HepG2 (cell line): Measurements from ENCODE around the gene GPR17. TPM values are rescaled to one million over a fixed set of nuclear protein-coding genes. Genes with fewer than 3 reads are reported as not detected.

ENCODE experiments used
- ARHGAP35 ChIP-seq: sonication (generic); formaldehyde crosslinking; IDR thresholded peaks from 2 replicates; pipeline ENCODE4 v1.9.0; 2022; ENCODE audit warnings: mild to moderate bottlenecking, inconsistent platforms, moderate library complexity, missing genetic modification reagents, borderline replicate concordance
- CCDC6 ChIP-seq: sonication (generic); formaldehyde crosslinking; IDR thresholded peaks from 2 replicates; pipeline ENCODE4 v1.8.1; 2022; ENCODE audit warnings: mild to moderate bottlenecking, missing genetic modification reagents, moderate library complexity
- CREM ChIP-seq, 2 experiments: sonication (generic) in 1 of 2; formaldehyde crosslinking in 1 of 2; IDR thresholded peaks; 2 replicates each; pipeline versions ENCODE4 v1.4.0 to v1.6.1; 2016 to 2020; ENCODE audit warnings: antibody characterized with exemption in 1 of 2, mild to moderate bottlenecking in 1 of 2, missing genetic modification reagents in 1 of 2
- HDAC1 ChIP-seq: sonication (generic); formaldehyde crosslinking; IDR thresholded peaks from 2 replicates; pipeline ENCODE4 v1.5.1; 2020; ENCODE audit warnings: mild to moderate bottlenecking, missing genetic modification reagents
- MAZ ChIP-seq, 2 experiments: sonication (generic) in 1 of 2; formaldehyde crosslinking in 1 of 2; IDR thresholded peaks; 2 replicates each; pipeline versions ENCODE4 v1.5.0 to v1.6.1; 2012 to 2020; ENCODE audit warnings: low read depth in 2 of 2, mild to moderate bottlenecking in 2 of 2, borderline replicate concordance in 1 of 2, improper control_type of control experiment in 1 of 2, low read length in 1 of 2, missing genetic modification reagents in 1 of 2, moderate library complexity in 1 of 2
- NCOA5 ChIP-seq: sonication (generic); formaldehyde crosslinking; IDR thresholded peaks from 2 replicates; pipeline ENCODE4 v1.4.0; 2020; ENCODE audit warnings: missing genetic modification reagents
- PAF1 ChIP-seq: IDR thresholded peaks from 2 replicates; pipeline ENCODE4 v1.6.1; 2016; ENCODE audit warnings: missing genetic modification reagents, missing compliant biosample characterization
- POGZ ChIP-seq: sonication (generic); formaldehyde crosslinking; IDR thresholded peaks from 2 replicates; pipeline ENCODE4 v1.4.0; 2020; ENCODE audit warnings: mild to moderate bottlenecking, missing genetic modification reagents
- POLR2AphosphoS2 ChIP-seq: IDR thresholded peaks from 2 replicates; pipeline ENCODE4 v1.6.1; 2011; ENCODE audit warnings: low read depth, low read length, improper control_type of control experiment
- TSC22D2 ChIP-seq: sonication (generic); formaldehyde crosslinking; IDR thresholded peaks from 2 replicates; pipeline ENCODE4 v1.5.1; 2020; ENCODE audit warnings: missing genetic modification reagents, mild to moderate bottlenecking, borderline replicate concordance
- ZBTB38 ChIP-seq: sonication (generic); formaldehyde crosslinking; IDR thresholded peaks from 2 replicates; pipeline ENCODE4 v1.5.1; 2020; ENCODE audit warnings: mild to moderate bottlenecking, missing genetic modification reagents
- ZMYM2 ChIP-seq: sonication (generic); formaldehyde crosslinking; IDR thresholded peaks from 2 replicates; pipeline ENCODE4 v1.8.0; 2022; ENCODE audit warnings: mild to moderate bottlenecking, missing genetic modification reagents
- ZNF160 ChIP-seq: sonication (generic); formaldehyde crosslinking; IDR thresholded peaks from 2 replicates; pipeline ENCODE4 v1.8.0; 2022; ENCODE audit warnings: mild to moderate bottlenecking, inconsistent platforms, missing genetic modification reagents
- ZNF256 ChIP-seq: sonication (generic); formaldehyde crosslinking; conservative IDR thresholded peaks from 2 replicates; pipeline ENCODE4 v1.4.0; 2020; ENCODE audit warnings: missing genetic modification reagents
- ZNF430 ChIP-seq: sonication (generic); formaldehyde crosslinking; IDR thresholded peaks from 2 replicates; pipeline ENCODE4 v1.9.0; 2021; ENCODE audit warnings: mild to moderate bottlenecking, missing genetic modification reagents
- polyA plus RNA-seq, 8 experiments: library from polyadenylated mRNA; depleted of rRNA in 3 of 8; stranded (reverse) in 7 of 8; unstranded in 1 of 8; fragments of >200 nt; fragmentation: Illumina TruSeq in 4 of 8; extraction: Trizol in 4 of 8; gene quantifications; 2 replicates each; pipeline versions ENCODE4 v1.2.1 to v1.2.3, GENCODE V29; 2011 to 2016; ENCODE audit warnings: low read depth in 4 of 8, missing spikeins in 1 of 8, mixed read lengths in 1 of 8; ENCODE audit not compliant: insufficient read depth in 1 of 8
- total RNA-seq, 5 experiments: library from RNA; depleted of rRNA; stranded (reverse); fragments of >200 nt; fragmentation: Illumina TruSeq; extraction: Trizol; gene quantifications; 2 replicates each; pipeline ENCODE4 v1.2.3, GENCODE V29; 2016; ENCODE audit warnings: low read depth in 1 of 5
- TF ChIP-seq, protein P1 (sequence below): sonication (generic); formaldehyde crosslinking; IDR thresholded peaks from 2 replicates; pipeline ENCODE4 v1.5.1; 2020; ENCODE audit warnings: mild to moderate bottlenecking, missing genetic modification reagents, moderate library complexity
- TF ChIP-seq, protein P2 (sequence below): sonication (generic); formaldehyde crosslinking; IDR thresholded peaks from 2 replicates; pipeline ENCODE4 v1.8.1; 2023; ENCODE audit warnings: mild to moderate bottlenecking, missing genetic modification reagents
- TF ChIP-seq, protein P3 (sequence below): sonication (generic); formaldehyde crosslinking; IDR thresholded peaks from 2 replicates; pipeline ENCODE4 v1.5.1; 2020; ENCODE audit warnings: mild to moderate bottlenecking, moderate library complexity, missing genetic modification reagents
- TF ChIP-seq, protein P4 (sequence below): sonication (generic); formaldehyde crosslinking; IDR thresholded peaks from 2 replicates; pipeline ENCODE4 v1.8.0; 2022; ENCODE audit warnings: mild to moderate bottlenecking, missing genetic modification reagents, moderate library complexity

The GPR17 gene
- total and polyA plus RNA-seq, 2 of the 13 experiments (the other 11 are each of a cell fraction or from before 2014, with no cell fraction given): not detected

DNA sequence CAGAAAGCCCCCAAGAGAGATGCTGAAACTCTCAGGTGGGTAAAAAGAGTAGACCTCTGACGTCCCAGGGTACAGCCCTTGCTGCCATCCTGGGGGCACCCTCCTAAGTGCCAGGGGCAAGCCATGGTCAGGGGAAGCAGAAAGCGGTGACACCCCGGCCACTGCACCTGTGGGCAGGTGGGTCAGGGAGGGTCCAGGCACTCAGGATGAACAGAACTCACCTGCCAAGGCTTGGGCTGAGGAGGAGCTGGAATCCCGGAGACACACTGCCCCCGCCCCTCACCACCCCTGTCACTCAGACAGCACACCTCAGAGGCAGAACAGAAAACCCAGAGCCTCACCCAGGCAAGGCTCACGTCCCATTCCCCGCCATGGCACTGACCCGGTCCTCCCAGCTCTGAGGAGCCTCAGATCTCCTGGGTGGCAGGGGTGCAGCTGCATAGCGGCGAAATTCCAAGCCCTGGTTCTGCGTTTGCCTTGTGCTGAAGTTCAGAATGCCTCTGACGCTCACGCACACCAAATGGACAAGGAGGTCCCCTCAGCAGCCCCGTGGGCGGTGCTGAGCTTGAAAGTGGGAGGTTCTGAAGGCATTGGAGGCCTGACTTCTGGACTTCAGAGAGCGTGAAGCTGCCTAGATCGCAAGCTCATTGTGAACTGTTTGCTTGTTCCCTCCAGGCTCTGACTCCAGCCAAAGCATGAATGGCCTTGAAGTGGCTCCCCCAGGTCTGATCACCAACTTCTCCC is 4.3 kb downstream of the GPR17 start (continued):
- TF ChIP-seq, protein P1, sequence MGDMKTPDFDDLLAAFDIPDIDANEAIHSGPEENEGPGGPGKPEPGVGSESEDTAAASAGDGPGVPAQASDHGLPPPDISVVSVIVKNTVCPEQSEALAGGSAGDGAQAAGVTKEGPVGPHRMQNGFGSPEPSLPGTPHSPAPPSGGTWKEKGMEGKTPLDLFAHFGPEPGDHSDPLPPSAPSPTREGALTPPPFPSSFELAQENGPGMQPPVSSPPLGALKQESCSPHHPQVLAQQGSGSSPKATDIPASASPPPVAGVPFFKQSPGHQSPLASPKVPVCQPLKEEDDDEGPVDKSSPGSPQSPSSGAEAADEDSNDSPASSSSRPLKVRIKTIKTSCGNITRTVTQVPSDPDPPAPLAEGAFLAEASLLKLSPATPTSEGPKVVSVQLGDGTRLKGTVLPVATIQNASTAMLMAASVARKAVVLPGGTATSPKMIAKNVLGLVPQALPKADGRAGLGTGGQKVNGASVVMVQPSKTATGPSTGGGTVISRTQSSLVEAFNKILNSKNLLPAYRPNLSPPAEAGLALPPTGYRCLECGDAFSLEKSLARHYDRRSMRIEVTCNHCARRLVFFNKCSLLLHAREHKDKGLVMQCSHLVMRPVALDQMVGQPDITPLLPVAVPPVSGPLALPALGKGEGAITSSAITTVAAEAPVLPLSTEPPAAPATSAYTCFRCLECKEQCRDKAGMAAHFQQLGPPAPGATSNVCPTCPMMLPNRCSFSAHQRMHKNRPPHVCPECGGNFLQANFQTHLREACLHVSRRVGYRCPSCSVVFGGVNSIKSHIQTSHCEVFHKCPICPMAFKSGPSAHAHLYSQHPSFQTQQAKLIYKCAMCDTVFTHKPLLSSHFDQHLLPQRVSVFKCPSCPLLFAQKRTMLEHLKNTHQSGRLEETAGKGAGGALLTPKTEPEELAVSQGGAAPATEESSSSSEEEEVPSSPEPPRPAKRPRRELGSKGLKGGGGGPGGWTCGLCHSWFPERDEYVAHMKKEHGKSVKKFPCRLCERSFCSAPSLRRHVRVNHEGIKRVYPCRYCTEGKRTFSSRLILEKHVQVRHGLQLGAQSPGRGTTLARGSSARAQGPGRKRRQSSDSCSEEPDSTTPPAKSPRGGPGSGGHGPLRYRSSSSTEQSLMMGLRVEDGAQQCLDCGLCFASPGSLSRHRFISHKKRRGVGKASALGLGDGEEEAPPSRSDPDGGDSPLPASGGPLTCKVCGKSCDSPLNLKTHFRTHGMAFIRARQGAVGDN (CRISPR knock-in tag): peak; percentile 45; the same call in 1 of the 2 replicates
- TF ChIP-seq TSC22D2 (CRISPR knock-in tag): 0 out of 2 replicates have a peak, but pooled peaks have one; percentile 1
- TF ChIP-seq, protein P2, sequence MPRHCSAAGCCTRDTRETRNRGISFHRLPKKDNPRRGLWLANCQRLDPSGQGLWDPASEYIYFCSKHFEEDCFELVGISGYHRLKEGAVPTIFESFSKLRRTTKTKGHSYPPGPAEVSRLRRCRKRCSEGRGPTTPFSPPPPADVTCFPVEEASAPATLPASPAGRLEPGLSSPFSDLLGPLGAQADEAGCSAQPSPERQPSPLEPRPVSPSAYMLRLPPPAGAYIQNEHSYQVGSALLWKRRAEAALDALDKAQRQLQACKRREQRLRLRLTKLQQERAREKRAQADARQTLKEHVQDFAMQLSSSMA (CRISPR knock-in tag): peak; percentile 46; the same call in 1 of the 2 replicates
- TF ChIP-seq ARHGAP35 (CRISPR knock-in tag): no peak
- TF ChIP-seq CCDC6 (CRISPR knock-in tag): 0 out of 2 replicates have a peak, but pooled peaks have one; percentile 12
- no peak for TF ChIP-seq CREM (IDR thresholded peaks at IDR 0.05)
- no peak for TF ChIP-seq CREM (CRISPR knock-in tag; IDR thresholded peaks at IDR 0.05)
- TF ChIP-seq, protein P3, sequence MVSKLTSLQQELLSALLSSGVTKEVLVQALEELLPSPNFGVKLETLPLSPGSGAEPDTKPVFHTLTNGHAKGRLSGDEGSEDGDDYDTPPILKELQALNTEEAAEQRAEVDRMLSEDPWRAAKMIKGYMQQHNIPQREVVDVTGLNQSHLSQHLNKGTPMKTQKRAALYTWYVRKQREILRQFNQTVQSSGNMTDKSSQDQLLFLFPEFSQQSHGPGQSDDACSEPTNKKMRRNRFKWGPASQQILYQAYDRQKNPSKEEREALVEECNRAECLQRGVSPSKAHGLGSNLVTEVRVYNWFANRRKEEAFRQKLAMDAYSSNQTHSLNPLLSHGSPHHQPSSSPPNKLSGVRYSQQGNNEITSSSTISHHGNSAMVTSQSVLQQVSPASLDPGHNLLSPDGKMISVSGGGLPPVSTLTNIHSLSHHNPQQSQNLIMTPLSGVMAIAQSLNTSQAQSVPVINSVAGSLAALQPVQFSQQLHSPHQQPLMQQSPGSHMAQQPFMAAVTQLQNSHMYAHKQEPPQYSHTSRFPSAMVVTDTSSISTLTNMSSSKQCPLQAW (CRISPR knock-in tag): 0 out of 2 replicates have a peak, but pooled peaks have one; percentile 1
- no peak for TF ChIP-seq PAF1 (CRISPR knock-in tag)
- no peak for TF ChIP-seq ZNF160 (CRISPR knock-in tag)
- TF ChIP-seq ZBTB38 (CRISPR knock-in tag): 0 out of 2 replicates have a peak, but pooled peaks have one; percentile 3
- TF ChIP-seq POGZ: no peak
- no peak for TF ChIP-seq ZMYM2 (CRISPR knock-in tag)
- TF ChIP-seq MAZ (IDR thresholded peaks at IDR 0.05; ENCODE audit: borderline replicate concordance, low read depth, low read length): no peak
- TF ChIP-seq MAZ (CRISPR knock-in tag; IDR thresholded peaks at IDR 0.05; ENCODE audit: low read depth): peak; percentile 29; the same call in 1 of the 2 replicates
- 0 out of 2 replicates have a peak, but pooled peaks have one; percentile 16 for TF ChIP-seq HDAC1 (CRISPR knock-in tag)
- TF ChIP-seq NCOA5: no peak
- TF ChIP-seq, protein P4, sequence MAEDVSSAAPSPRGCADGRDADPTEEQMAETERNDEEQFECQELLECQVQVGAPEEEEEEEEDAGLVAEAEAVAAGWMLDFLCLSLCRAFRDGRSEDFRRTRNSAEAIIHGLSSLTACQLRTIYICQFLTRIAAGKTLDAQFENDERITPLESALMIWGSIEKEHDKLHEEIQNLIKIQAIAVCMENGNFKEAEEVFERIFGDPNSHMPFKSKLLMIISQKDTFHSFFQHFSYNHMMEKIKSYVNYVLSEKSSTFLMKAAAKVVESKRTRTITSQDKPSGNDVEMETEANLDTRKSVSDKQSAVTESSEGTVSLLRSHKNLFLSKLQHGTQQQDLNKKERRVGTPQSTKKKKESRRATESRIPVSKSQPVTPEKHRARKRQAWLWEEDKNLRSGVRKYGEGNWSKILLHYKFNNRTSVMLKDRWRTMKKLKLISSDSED: no peak
- no peak for TF ChIP-seq ZNF256 (CRISPR knock-in tag)
- no peak for TF ChIP-seq POLR2AphosphoS2
- TF ChIP-seq ZNF430 (CRISPR knock-in tag): 0 out of 2 replicates have a peak, but pooled peaks have one; percentile 42
